Neural cell (in vitro differentiated cells): ENCODE data around the gene MOB3A.

Source experiments
- CTCF ChIP-seq: fragments of 450-650 bp; IDR thresholded peaks from 2 replicates; pipeline ENCODE4 v1.5.1; 2014; ENCODE audit warnings: antibody characterized with exemption, mild to moderate bottlenecking, moderate library complexity; ENCODE audit not compliant: poor library complexity, severe bottlenecking
- EP300 ChIP-seq: fragments of 450-650 bp; conservative IDR thresholded peaks from 2 replicates; pipeline ENCODE4 v1.6.1; 2014; ENCODE audit warnings: antibody characterized with exemption, mild to moderate bottlenecking, moderate library complexity; ENCODE audit not compliant: poor library complexity, severe bottlenecking
- EZH2 ChIP-seq: fragments of 200-600, 300-800 bp; shearing (Covaris generic), sonication (generic); IDR thresholded peaks from 2 replicates; pipeline ENCODE4 v1.6.1; 2014; ENCODE audit warnings: antibody characterized with exemption, low read length, borderline replicate concordance, mild to moderate bottlenecking; ENCODE audit not compliant: insufficient read depth, poor library complexity, severe bottlenecking
- POLR2AphosphoS5 ChIP-seq: IDR thresholded peaks from 2 replicates; pipeline ENCODE4 v1.6.1; 2012
- RAD21 ChIP-seq: fragments of 450-650 bp; conservative IDR thresholded peaks from 2 replicates; pipeline ENCODE4 v1.6.1; 2014; ENCODE audit warnings: antibody characterized with exemption, mild to moderate bottlenecking, moderate library complexity
- REST ChIP-seq: IDR thresholded peaks from 2 replicates; pipeline ENCODE4 v1.6.1; 2012; ENCODE audit warnings: borderline replicate concordance
- SMC3 ChIP-seq: fragments of 450-650 bp; conservative IDR thresholded peaks from 2 replicates; pipeline ENCODE4 v1.6.1; 2014; ENCODE audit warnings: antibody characterized with exemption, mild to moderate bottlenecking, moderate library complexity; ENCODE audit not compliant: poor library complexity
- TAF1 ChIP-seq: IDR thresholded peaks from 2 replicates; pipeline ENCODE4 v1.6.1; 2012; ENCODE audit warnings: low read depth

DNA sequence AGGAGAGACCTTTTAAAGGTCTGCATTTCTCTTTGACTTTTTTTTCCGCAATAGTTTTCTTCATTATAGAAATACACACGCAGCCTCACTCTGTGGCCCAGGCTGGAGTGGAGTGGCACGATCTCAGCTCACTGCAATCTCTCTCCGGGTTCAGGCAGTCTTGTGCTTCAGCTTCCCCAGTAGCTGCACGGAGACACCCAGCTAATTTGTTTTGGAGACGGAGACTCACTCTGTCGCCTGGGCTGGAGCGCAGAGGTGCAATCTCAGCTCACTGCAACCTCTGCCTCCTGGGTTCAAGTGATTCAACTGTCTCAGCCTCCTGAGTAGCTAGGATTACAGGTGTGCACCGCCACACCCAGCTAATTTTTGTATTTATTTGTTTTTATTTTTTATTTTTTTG is 33.4 kb downstream of the MOB3A start:
- no peak for TF ChIP-seq CTCF
- TF ChIP-seq TAF1 = no peak
- TF ChIP-seq POLR2AphosphoS5 = no peak
- no peak for TF ChIP-seq EZH2
- TF ChIP-seq RAD21 = no peak
- no peak for TF ChIP-seq EP300
- TF ChIP-seq SMC3 = no peak
- TF ChIP-seq REST = no peak
